ENCODE data around the gene PACC1.
"Not testable (repeated sequence)": the region's sequence is repeated elsewhere in the genome, so short reads cannot be mapped to it uniquely, and the experiment has no call there.

- TF ChIP-seq, protein P1, sequence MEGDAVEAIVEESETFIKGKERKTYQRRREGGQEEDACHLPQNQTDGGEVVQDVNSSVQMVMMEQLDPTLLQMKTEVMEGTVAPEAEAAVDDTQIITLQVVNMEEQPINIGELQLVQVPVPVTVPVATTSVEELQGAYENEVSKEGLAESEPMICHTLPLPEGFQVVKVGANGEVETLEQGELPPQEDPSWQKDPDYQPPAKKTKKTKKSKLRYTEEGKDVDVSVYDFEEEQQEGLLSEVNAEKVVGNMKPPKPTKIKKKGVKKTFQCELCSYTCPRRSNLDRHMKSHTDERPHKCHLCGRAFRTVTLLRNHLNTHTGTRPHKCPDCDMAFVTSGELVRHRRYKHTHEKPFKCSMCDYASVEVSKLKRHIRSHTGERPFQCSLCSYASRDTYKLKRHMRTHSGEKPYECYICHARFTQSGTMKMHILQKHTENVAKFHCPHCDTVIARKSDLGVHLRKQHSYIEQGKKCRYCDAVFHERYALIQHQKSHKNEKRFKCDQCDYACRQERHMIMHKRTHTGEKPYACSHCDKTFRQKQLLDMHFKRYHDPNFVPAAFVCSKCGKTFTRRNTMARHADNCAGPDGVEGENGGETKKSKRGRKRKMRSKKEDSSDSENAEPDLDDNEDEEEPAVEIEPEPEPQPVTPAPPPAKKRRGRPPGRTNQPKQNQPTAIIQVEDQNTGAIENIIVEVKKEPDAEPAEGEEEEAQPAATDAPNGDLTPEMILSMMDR (conservative IDR thresholded peaks at IDR 0.05) = not testable (repeated sequence)
- TF ChIP-seq EZH2 (IDR thresholded peaks at IDR 0.05; ENCODE audit: low read depth) = not testable (repeated sequence)
Observed at GRCh38 chr1:212395678-212396437, 18.8 kb downstream of the PACC1 start.
